Erythroblast (primary cell): ENCODE measurements around the gene TMBIM1.

Experiments
- GATA1 ChIP-seq: IDR thresholded peaks from 2 replicates; pipeline ENCODE4 v1.6.1; 2011; ENCODE audit warnings: low read depth, mild to moderate bottlenecking, control low read depth, low read length, moderate library complexity
- POLR2A ChIP-seq: IDR thresholded peaks from 2 replicates; pipeline ENCODE4 v1.6.1; 2011; ENCODE audit warnings: mild to moderate bottlenecking, low read length

- TF ChIP-seq POLR2A (no peak), GATA1 (no peak)
Measured at GRCh38 chr2:218238887-218239286, 53.4 kb downstream of the TMBIM1 start.
